K562 (cell line): ENCODE results near the gene CCDC9. TPM values are rescaled to one million over a fixed set of nuclear protein-coding genes. Genes with fewer than 3 reads are reported as not detected.
A peak's percentile ranks its signal among the peaks of the same experiment; 100 is the strongest.

ENCODE experiments used
- HES1 ChIP-seq: fragments of 450-650 bp; IDR thresholded peaks from 2 replicates; pipeline ENCODE4 v1.6.1; 2016; ENCODE audit warnings: low read depth, mild to moderate bottlenecking, moderate library complexity
- MGA ChIP-seq: fragments of 450-650 bp; IDR thresholded peaks from 2 replicates; pipeline ENCODE4 v1.6.1; 2016; ENCODE audit warnings: mild to moderate bottlenecking, moderate library complexity
- PHB2 ChIP-seq: fragments of 450-650 bp; IDR thresholded peaks from 2 replicates; pipeline ENCODE4 v1.6.1; 2017; ENCODE audit warnings: low read depth
- POU5F1 ChIP-seq: fragments of 150-350 bp; IDR thresholded peaks from 2 replicates; pipeline ENCODE4 v1.6.1; 2014; ENCODE audit warnings: borderline replicate concordance, low read length, low read depth, mild to moderate bottlenecking; ENCODE audit not compliant: partially characterized antibody
- SRSF1 ChIP-seq: fragments of 200-400 bp; formaldehyde crosslinking; IDR thresholded peaks from 2 replicates; pipeline ENCODE4 v1.6.1; 2017; ENCODE audit warnings: mild to moderate bottlenecking, low read depth, low read length, moderate library complexity
- TEAD4 ChIP-seq, 2 experiments: sonication (generic) in 1 of 2; formaldehyde crosslinking in 1 of 2; IDR thresholded peaks; 2 replicates each; pipeline versions ENCODE4 v1.6.1 to v1.8.0; 2012 to 2022; ENCODE audit warnings: borderline replicate concordance in 1 of 2, inconsistent platforms in 1 of 2, low read length in 1 of 2, mild to moderate bottlenecking in 1 of 2, missing genetic modification reagents in 1 of 2
- USF2 ChIP-seq: sonication (generic); formaldehyde crosslinking; IDR thresholded peaks from 2 replicates; pipeline ENCODE4 v1.5.0; 2020; ENCODE audit warnings: missing genetic modification reagents
- ZNF143 ChIP-seq: sonication (generic); formaldehyde crosslinking; IDR thresholded peaks from 2 replicates; pipeline ENCODE4 v1.9.0; 2022; ENCODE audit warnings: mild to moderate bottlenecking, missing genetic modification reagents
- ZNF217 ChIP-seq: sonication (generic); formaldehyde crosslinking; IDR thresholded peaks from 2 replicates; pipeline ENCODE4 v1.8.0; 2022; ENCODE audit warnings: mild to moderate bottlenecking, missing genetic modification reagents
- ZNF740 ChIP-seq, 3 experiments: fragments of 200-800 bp in 1 of 3; sonication (Bioruptor generic) in 1 of 3; sonication (generic) in 1 of 3; formaldehyde crosslinking in 1 of 3; IDR thresholded peaks; 2 replicates each; pipeline versions ENCODE4 v1.6.1 to v1.8.0; 2016 to 2022; ENCODE audit warnings: mild to moderate bottlenecking in 2 of 3, missing compliant biosample characterization in 2 of 3, missing genetic modification characterization in 2 of 3, missing genetic modification reagents in 1 of 3
- polyA plus RNA-seq, 8 experiments: library from polyadenylated mRNA; depleted of rRNA in 4 of 8; stranded (reverse) in 5 of 8; unstranded in 3 of 8; fragments of >200 nt; fragmentation: Nextera tagmentation in 2 of 8; fragmentation: Illumina TruSeq in 1 of 8; extraction: Ambion mirVana in 2 of 8; extraction: Trizol in 1 of 8; gene quantifications; 2 replicates each; pipeline versions ENCODE4 v1.2.1 to v1.2.3, GENCODE V29; 2011 to 2014; ENCODE audit warnings: inconsistent platforms in 1 of 8, missing spikeins in 1 of 8
- total RNA-seq, 7 experiments: library from RNA; depleted of rRNA in 6 of 7; stranded (reverse); fragments of >200 nt in 6 of 7; fragmentation: Illumina TruSeq in 2 of 7; extraction: Trizol in 2 of 7; gene quantifications; 2 replicates each; pipeline versions ENCODE4 v1.2.1 to v1.2.3, GENCODE V29; 2011 to 2021; ENCODE audit warnings: low replicate concordance in 1 of 7

The CCDC9 gene
- total and polyA plus RNA-seq, 9 of the 15 experiments (the other 6 are each of a cell fraction or from before 2014, with no cell fraction given): 0.23 to 38.6 (median 8.4) TPM

- peak; percentile 53; the same call in 1 of the 2 replicates for TF ChIP-seq MGA
- TF ChIP-seq TEAD4 (IDR thresholded peaks at IDR 0.05; ENCODE audit: low read length): no peak
- no peak for TF ChIP-seq TEAD4 (CRISPR knock-in tag; IDR thresholded peaks at IDR 0.05; ENCODE audit: borderline replicate concordance)
- no peak for TF ChIP-seq SRSF1
- no peak for TF ChIP-seq ZNF217 (CRISPR knock-in tag)
- no peak for TF ChIP-seq ZNF143 (CRISPR knock-in tag)
- no peak for TF ChIP-seq PHB2
- no peak for TF ChIP-seq ZNF740 (CRISPR knock-in tag; IDR thresholded peaks at IDR 0.05)
- TF ChIP-seq ZNF740 (tag; IDR thresholded peaks at IDR 0.05): no peak; a peak in 1 of 4 replicates
- no peak for TF ChIP-seq USF2 (CRISPR knock-in tag)
- no peak for TF ChIP-seq POU5F1
- TF ChIP-seq HES1: no peak
Measured at GRCh38 chr19:47272448-47273312, 16.4 kb downstream of the CCDC9 start (continued).
